Activated CD8-positive, alpha-beta T cell treated with anti-CD3 and anti-CD28 coated beads, Interleukin-2, amount 10 ng/mL, durations not matched to agents 7 days and 5 days (primary cell): ENCODE results near the gene KCNH1. TPM values are rescaled to one million over a fixed set of nuclear protein-coding genes. Genes with fewer than 3 reads are reported as not detected.

Experiments used
- ATAC-seq: fragments of 150-1000 bp; cut with Tn5 transposase; one replicate; pipeline ENCODE4 v1.10.0; 2021; ENCODE audit warnings: moderate library complexity
- CTCF ChIA-PET: fragments of 350-600 bp; sonication (Branson Sonifier 250); formaldehyde crosslinking; loops from one replicate; lab custom pipeline; 2021; ENCODE audit warnings: antibody characterized with exemption; lab: Charles Lee
- POLR2A ChIA-PET: fragments of 350-600 bp; sonication (Branson Sonifier 250); formaldehyde crosslinking; loops from one replicate; lab custom pipeline; 2021; ENCODE audit warnings: antibody characterized with exemption; lab: Charles Lee
- DNase-seq: peaks from one replicate; pipeline ENCODE4 v3.0.0-alpha.2; 2020
- H3K27ac Mint-ChIP-seq: one replicate; pipeline ENCODE4 v1.8.0; 2021; ENCODE audit warnings: mild to moderate bottlenecking, mixed read lengths
- H3K27me3 Mint-ChIP-seq: one replicate; pipeline ENCODE4 v1.8.0; 2021; ENCODE audit warnings: low read depth, mixed read lengths
- H3K36me3 Mint-ChIP-seq: one replicate; pipeline ENCODE4 v1.8.0; 2021; ENCODE audit warnings: low read depth, mixed read lengths
- H3K4me1 Mint-ChIP-seq: one replicate; pipeline ENCODE4 v1.8.0; 2021; ENCODE audit warnings: low read depth, mixed read lengths
- H3K4me3 Mint-ChIP-seq: one replicate; pipeline ENCODE4 v1.8.0; 2021; ENCODE audit warnings: mild to moderate bottlenecking, mixed read lengths
- H3K9me3 Mint-ChIP-seq: one replicate; pipeline ENCODE4 v1.8.0; 2022; ENCODE audit warnings: mixed read lengths; ENCODE audit not compliant: insufficient read depth
- total RNA-seq, 2 experiments: library from RNA; stranded (reverse); gene quantifications; one replicate each; pipeline ENCODE4 v1.2.3, GENCODE V29; 2021

KCNH1 gene
- total RNA-seq, 2 experiments from 2014 or later: not detected

GRCh38 chr1:210715072-210715471, 418.9 kb downstream of the KCNH1 start:
- Mint-ChIP-seq H3K9me3 (no peaks in the 10 kb centered on the region), H3K4me3 (no peak overlapping the region), H3K36me3 (no peaks in the 10 kb centered on the region), H3K27ac (no peak overlapping the region), H3K4me1 (no peaks in the 10 kb centered on the region), H3K27me3 (peaks cover 3% of the 10 kb centered on the region)
- ChIA-PET POLR2A (no interaction called here), CTCF (no interaction called here)
- DNase-seq: no peak
- ATAC-seq: no peak

GRCh38 chr1:210711825-210712612, 421.9 kb downstream of the KCNH1 start:
- CTCF ChIA-PET: no interaction called here
- H3K9me3 Mint-ChIP-seq: no peaks in the 10 kb centered on the region
- H3K27me3 Mint-ChIP-seq: no peaks in the 10 kb centered on the region
- H3K27ac Mint-ChIP-seq: no peak overlapping the region
- ATAC-seq (no peak), DNase-seq (no peak)
- H3K4me3 Mint-ChIP-seq: no peak overlapping the region
- H3K36me3 Mint-ChIP-seq: no peaks in the 10 kb centered on the region
- peaks cover 2% of the 10 kb centered on the region for H3K4me1 Mint-ChIP-seq
- POLR2A ChIA-PET: no interaction called here

- peaks cover 5% of the 10 kb centered on the region for H3K4me1 Mint-ChIP-seq
- ChIA-PET CTCF (no interaction called here), POLR2A (no interaction called here)
- no peaks in the 10 kb centered on the region for H3K9me3 Mint-ChIP-seq
- H3K36me3 Mint-ChIP-seq: no peaks in the 10 kb centered on the region
- no peak overlapping the region for H3K27ac Mint-ChIP-seq
- DNase-seq: no peak
- H3K27me3 Mint-ChIP-seq: no peaks in the 10 kb centered on the region
- no peak overlapping the region for H3K4me3 Mint-ChIP-seq
- ATAC-seq: no peak
Observed at GRCh38 chr1:210709701-210710100, 424.2 kb downstream of the KCNH1 start.

GRCh38 chr1:210707300-210708240, 426.4 kb downstream of the KCNH1 start:
- CTCF ChIA-PET: no interaction called here
- ATAC-seq (no peak), DNase-seq (no peak)

GRCh38 chr1:210706246-210706645, 427.7 kb downstream of the KCNH1 start:
- H3K27me3 Mint-ChIP-seq: peaks cover 4% of the 10 kb centered on the region
- no peaks in the 10 kb centered on the region for H3K9me3 Mint-ChIP-seq
- no peak for DNase-seq
- peaks cover 5% of the 10 kb centered on the region for H3K4me1 Mint-ChIP-seq
- no peak overlapping the region for H3K4me3 Mint-ChIP-seq
- no peak for ATAC-seq
- POLR2A ChIA-PET: no interaction called here
- no peak overlapping the region for H3K27ac Mint-ChIP-seq
- no peaks in the 10 kb centered on the region for H3K36me3 Mint-ChIP-seq
- CTCF ChIA-PET: no interaction called here

More at GRCh38 chr1:210707300-210708240, 426.4 kb downstream of the KCNH1 start:
- no peaks in the 10 kb centered on the region for H3K9me3 Mint-ChIP-seq
- POLR2A ChIA-PET: interaction anchor here (0.6 kb wide), 1 partner anchor 10 kb away, joined by 3 read pairs; no protein-coding TSS in a partner anchor
- H3K36me3 Mint-ChIP-seq: no peaks in the 10 kb centered on the region
- H3K4me1 Mint-ChIP-seq: peaks cover 5% of the 10 kb centered on the region
- H3K4me3 Mint-ChIP-seq: no peak overlapping the region
- H3K27ac Mint-ChIP-seq: no peak overlapping the region
- no peaks in the 10 kb centered on the region for H3K27me3 Mint-ChIP-seq

GRCh38 chr1:210705086-210705485, 428.9 kb downstream of the KCNH1 start:
- ATAC-seq (no peak), DNase-seq (no peak)
- ChIA-PET POLR2A (no interaction called here), CTCF (no interaction called here)
- H3K9me3 Mint-ChIP-seq: no peaks in the 10 kb centered on the region
- no peaks in the 10 kb centered on the region for H3K36me3 Mint-ChIP-seq
- H3K27ac Mint-ChIP-seq: no peak overlapping the region
- H3K4me1 Mint-ChIP-seq: peaks cover 5% of the 10 kb centered on the region
- peaks cover 4% of the 10 kb centered on the region for H3K27me3 Mint-ChIP-seq
- no peak overlapping the region for H3K4me3 Mint-ChIP-seq

GRCh38 chr1:210703593-210703992, 430.4 kb downstream of the KCNH1 start:
- ChIA-PET CTCF (no interaction called here), POLR2A (no interaction called here)
- no peak overlapping the region for H3K27ac Mint-ChIP-seq
- H3K9me3 Mint-ChIP-seq: no peaks in the 10 kb centered on the region
- H3K36me3 Mint-ChIP-seq: no peaks in the 10 kb centered on the region
- no peak overlapping the region for H3K4me3 Mint-ChIP-seq
- no peak for ATAC-seq
- H3K27me3 Mint-ChIP-seq: peaks cover 4% of the 10 kb centered on the region
- DNase-seq: no peak
- H3K4me1 Mint-ChIP-seq: peaks cover 5% of the 10 kb centered on the region

GRCh38 chr1:210702506-210702905, 431.4 kb downstream of the KCNH1 start:
- Mint-ChIP-seq H3K9me3 (no peaks in the 10 kb centered on the region), H3K27ac (no peak overlapping the region), H3K4me3 (no peak overlapping the region), H3K36me3 (no peaks in the 10 kb centered on the region), H3K27me3 (peaks cover 4% of the 10 kb centered on the region), H3K4me1 (peaks cover 5% of the 10 kb centered on the region)
- CTCF ChIA-PET: no interaction called here
- POLR2A ChIA-PET: no interaction called here
- ATAC-seq (no peak), DNase-seq (no peak)

GRCh38 chr1:210700511-210700910, 433.4 kb downstream of the KCNH1 start:
- ChIA-PET POLR2A (no interaction called here), CTCF (no interaction called here)
- Mint-ChIP-seq H3K4me1 (peaks cover 18% of the 10 kb centered on the region), H3K36me3 (no peaks in the 10 kb centered on the region), H3K27me3 (peaks cover 4% of the 10 kb centered on the region), H3K27ac (no peak overlapping the region), H3K9me3 (no peaks in the 10 kb centered on the region), H3K4me3 (no peak overlapping the region)
- DNase-seq (no peak), ATAC-seq (no peak)

- DNase-seq (no peak), ATAC-seq (no peak)
- ChIA-PET POLR2A (no interaction called here), CTCF (interaction anchor here (0.7 kb wide), 1 partner anchor 84 kb away, joined by 3 read pairs; no protein-coding TSS in a partner anchor)
- Mint-ChIP-seq H3K36me3 (no peaks in the 10 kb centered on the region), H3K9me3 (no peaks in the 10 kb centered on the region), H3K4me1 (peaks cover 18% of the 10 kb centered on the region), H3K4me3 (no peak overlapping the region), H3K27me3 (peaks cover 4% of the 10 kb centered on the region), H3K27ac (no peak overlapping the region)
Observed at GRCh38 chr1:210700083-210700482, 433.9 kb downstream of the KCNH1 start.

- Mint-ChIP-seq H3K9me3 (no peaks in the 10 kb centered on the region), H3K4me1 (peaks cover 20% of the 10 kb centered on the region), H3K27me3 (peaks cover 4% of the 10 kb centered on the region), H3K4me3 (no peak overlapping the region), H3K36me3 (no peaks in the 10 kb centered on the region), H3K27ac (no peak overlapping the region)
- ATAC-seq (no peak), DNase-seq (no peak)
- POLR2A ChIA-PET: no interaction called here
- CTCF ChIA-PET: no interaction called here
Observed at GRCh38 chr1:210698661-210699060, 435.3 kb downstream of the KCNH1 start.

GRCh38 chr1:210697185-210697584, 436.8 kb downstream of the KCNH1 start:
- Mint-ChIP-seq H3K27ac (no peak overlapping the region), H3K4me1 (peaks cover 34% of the 10 kb centered on the region), H3K36me3 (no peaks in the 10 kb centered on the region), H3K27me3 (peaks cover 1% of the 10 kb centered on the region), H3K4me3 (no peak overlapping the region), H3K9me3 (no peaks in the 10 kb centered on the region)
- CTCF ChIA-PET: interaction anchor here (0.9 kb wide), 1 partner anchor 249 kb away, joined by 3 read pairs; no protein-coding TSS in a partner anchor
- no peak for DNase-seq
- ATAC-seq: no peak
- POLR2A ChIA-PET: interaction anchor here (1.0 kb wide), 1 partner anchor 14 kb away, joined by 3 read pairs; no protein-coding TSS in a partner anchor
